Stomach (tissue), 9 donors: ENCODE data around the gene DENND2A. TPM values are rescaled to one million over a fixed set of nuclear protein-coding genes. Genes with fewer than 3 reads are reported as not detected.
"Not testable (repeated sequence)": the region's sequence is repeated elsewhere in the genome, so short reads cannot be mapped to it uniquely, and the experiment has no call there.

Experiments
- DNase-seq, 2 donors: peaks; one replicate each; pipeline versions ENCODE4 v3.0.0 to v3.0.0-alpha.2; 2013 to 2019
- H3K27ac ChIP-seq, 5 donors: fragments of 200-600 bp in 4 of 5; sonication (generic) in 4 of 5; one replicate each; pipeline ENCODE4 v1.5.1; 2013 to 2019; ENCODE audit warnings: mild to moderate bottlenecking in 1 of 5, moderate library complexity in 1 of 5
- H3K27me3 ChIP-seq, 3 donors: fragments of 200-600 bp; sonication (generic); one replicate each; pipeline ENCODE4 v1.5.1; 2017 to 2019; ENCODE audit warnings: mixed run types in 1 of 3
- H3K36me3 ChIP-seq, 4 donors: fragments of 200-600 bp; sonication (generic); 1 replicate in 3 of 4; 2 replicates in 1 of 4; pipeline ENCODE4 v1.5.1; 2016 to 2019
- H3K4me1 ChIP-seq, 4 donors: fragments of 200-600 bp; sonication (generic); one replicate each; pipeline ENCODE4 v1.5.1; 2016 to 2019
- H3K4me3 ChIP-seq, 4 donors: fragments of 200-600 bp; sonication (generic) in 3 of 4; one replicate each; pipeline ENCODE4 v1.5.1; 2016 to 2019; ENCODE audit warnings: mild to moderate bottlenecking in 1 of 4
- H3K9me3 ChIP-seq, 4 donors: fragments of 200-600 bp; sonication (generic); one replicate each; pipeline ENCODE4 v1.5.1; 2016 to 2019
- EP300 ChIP-seq: sonication (generic); formaldehyde crosslinking; IDR thresholded peaks from one replicate; pipeline ENCODE4 v1.6.1; 2017; ENCODE audit warnings: antibody characterized with exemption
- POLR2A ChIP-seq, 4 donors: fragments of 450-650 bp; IDR thresholded peaks; one replicate each; pipeline ENCODE4 v1.6.1; 2016; ENCODE audit warnings: antibody characterized with exemption in 4 of 4, control low read depth in 2 of 4, mild to moderate bottlenecking in 1 of 4, moderate library complexity in 1 of 4
- POLR2AphosphoS5 ChIP-seq, 3 donors: sonication (generic); formaldehyde crosslinking; IDR thresholded peaks; one replicate each; pipeline ENCODE4 v1.6.1; 2016; ENCODE audit warnings: antibody characterized with exemption in 3 of 3
- WGBS, 5 donors: extraction: QIAGEN DNeasy Blood & Tissue Kit in 3 of 5; methylation state at CpG; one replicate each; pipeline versions ENCODE4 v1.1.5 to v1.1.7; 2013 to 2018; 5-methylcytosine and 5-hydroxymethylcytosine counted together
- intact Hi-C: fragments of 100-400 bp; cut with DNase I; formaldehyde crosslinking; loops from one replicate; pipeline ENCODE4 v1.15.1; 2023; ENCODE audit warnings: low total_unique reads
- polyA plus RNA-seq, 3 donors: library from polyadenylated mRNA; stranded (reverse); fragments of 200-250 nt; gene quantifications; one replicate each; pipeline ENCODE4 v1.2.3, GENCODE V29; 2013
- total RNA-seq, 5 donors: library from RNA; depleted of rRNA; stranded (reverse); fragments of >200 nt; gene quantifications; one replicate each; pipeline versions ENCODE4 v1.1.0 to v1.2.3, GENCODE V29; 2014 to 2016
- TF ChIP-seq, protein P1 (sequence below), 7 experiments: fragments of 450-650 bp in 4 of 7; fragments of 200-600 bp in 3 of 7; sonication (generic) in 3 of 7; IDR thresholded peaks; one replicate each; pipeline ENCODE4 v1.5.1; 2016 to 2019; ENCODE audit warnings: antibody characterized with exemption in 7 of 7, control low read depth in 2 of 7, mild to moderate bottlenecking in 1 of 7
- donor health status: healthy with polysubstance abuse.
- donor health status: Bipolar disorder and iron deficiency.
- donor health status: healthy.

Gene DENND2A
- total and polyA plus RNA-seq, 8 donors: 1.8 to 17.8 (median 6.5) TPM

DNA sequence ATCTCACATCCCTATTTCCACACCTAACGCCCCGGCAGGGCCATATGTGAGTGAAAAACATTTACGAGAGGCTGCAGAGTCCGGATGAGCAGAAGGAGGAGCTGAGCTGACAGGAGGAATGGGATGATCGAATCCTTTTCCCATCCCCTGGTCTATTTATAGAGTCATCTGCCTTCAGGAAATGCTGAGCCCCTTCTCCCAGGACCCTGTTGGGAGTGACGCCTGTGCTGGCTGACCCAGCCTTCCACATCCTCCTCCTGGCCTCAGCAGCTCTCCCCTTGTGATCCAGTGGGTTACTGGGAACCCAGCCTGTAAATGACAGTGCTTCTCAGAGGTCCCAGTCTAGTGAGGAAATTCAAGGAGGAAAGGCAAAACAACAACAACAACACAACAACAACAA, 16.6 kb downstream of the DENND2A start:
- no peaks in the 10 kb centered on the region for H3K36me3 ChIP-seq
- H3K27me3 ChIP-seq: no peaks in the 10 kb centered on the region
- no peak for TF ChIP-seq POLR2AphosphoS5 (IDR thresholded peaks at IDR 0.05)
- 76 to 89% (median 82%) methylated on average over 6 of the region's 6 CpGs for WGBS, 5 donors
- peak in 1 of 2 donors; percentile 91 for DNase-seq
- no peak overlapping the region for H3K4me3 ChIP-seq
- peaks cover 19 to 23% (median 22%) of the 10 kb centered on the region in 4 donors for H3K4me1 ChIP-seq
- no peaks in the 10 kb centered on the region for H3K9me3 ChIP-seq
- peak overlapping the region in 3 of 5 donors; percentile 20 to 55 (median 39) for H3K27ac ChIP-seq
- intact Hi-C loops: no loop called here

DNA sequence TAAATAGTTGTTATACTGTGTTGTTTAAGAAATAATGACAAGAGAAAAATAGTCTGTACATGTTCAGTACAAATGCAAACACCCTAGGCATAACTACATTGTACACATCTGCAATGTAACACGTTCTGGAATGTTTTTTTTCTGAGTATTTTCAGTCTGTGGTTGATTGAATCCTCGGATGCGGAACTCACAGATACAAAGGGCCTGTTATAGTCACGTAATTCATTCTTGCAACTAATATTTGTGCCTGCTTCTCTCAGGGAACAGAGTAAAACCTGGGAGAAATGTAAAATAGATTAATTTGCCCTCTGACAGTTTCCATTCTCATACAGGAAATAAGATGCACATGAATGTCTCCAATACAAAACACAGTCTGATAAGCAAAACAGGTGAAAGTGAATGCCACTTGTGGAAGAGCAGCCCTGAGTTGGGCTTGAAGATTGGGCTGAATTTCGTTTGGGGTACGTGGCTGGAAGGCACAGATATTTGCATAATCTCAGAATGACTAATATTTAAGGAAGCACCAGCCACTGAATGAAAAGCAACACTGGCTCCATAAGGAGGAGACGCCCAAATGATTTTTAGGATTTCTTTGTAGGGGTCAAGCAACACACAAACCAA, 19.1 kb downstream of the DENND2A start:
- H3K36me3 ChIP-seq: no peaks in the 10 kb centered on the region
- TF ChIP-seq POLR2A (IDR thresholded peaks at IDR 0.05) (no peak), POLR2AphosphoS5 (IDR thresholded peaks at IDR 0.05) (no peak), EP300 (no peak)
- TF ChIP-seq, protein P1, sequence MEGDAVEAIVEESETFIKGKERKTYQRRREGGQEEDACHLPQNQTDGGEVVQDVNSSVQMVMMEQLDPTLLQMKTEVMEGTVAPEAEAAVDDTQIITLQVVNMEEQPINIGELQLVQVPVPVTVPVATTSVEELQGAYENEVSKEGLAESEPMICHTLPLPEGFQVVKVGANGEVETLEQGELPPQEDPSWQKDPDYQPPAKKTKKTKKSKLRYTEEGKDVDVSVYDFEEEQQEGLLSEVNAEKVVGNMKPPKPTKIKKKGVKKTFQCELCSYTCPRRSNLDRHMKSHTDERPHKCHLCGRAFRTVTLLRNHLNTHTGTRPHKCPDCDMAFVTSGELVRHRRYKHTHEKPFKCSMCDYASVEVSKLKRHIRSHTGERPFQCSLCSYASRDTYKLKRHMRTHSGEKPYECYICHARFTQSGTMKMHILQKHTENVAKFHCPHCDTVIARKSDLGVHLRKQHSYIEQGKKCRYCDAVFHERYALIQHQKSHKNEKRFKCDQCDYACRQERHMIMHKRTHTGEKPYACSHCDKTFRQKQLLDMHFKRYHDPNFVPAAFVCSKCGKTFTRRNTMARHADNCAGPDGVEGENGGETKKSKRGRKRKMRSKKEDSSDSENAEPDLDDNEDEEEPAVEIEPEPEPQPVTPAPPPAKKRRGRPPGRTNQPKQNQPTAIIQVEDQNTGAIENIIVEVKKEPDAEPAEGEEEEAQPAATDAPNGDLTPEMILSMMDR (IDR thresholded peaks at IDR 0.05): no peak
- 56 to 68% (median 62%) methylated on average over 7 of the region's 7 CpGs for WGBS, 5 donors
- H3K27ac ChIP-seq: no peak overlapping the region
- H3K4me1 ChIP-seq: peaks cover 6 to 7% (median 7%) of the 10 kb centered on the region in 4 donors
- H3K9me3 ChIP-seq: no peaks in the 10 kb centered on the region
- no peaks in the 10 kb centered on the region for H3K27me3 ChIP-seq
- no peak for DNase-seq
- intact Hi-C loops: no loop called here
- no peak overlapping the region for H3K4me3 ChIP-seq

DNA sequence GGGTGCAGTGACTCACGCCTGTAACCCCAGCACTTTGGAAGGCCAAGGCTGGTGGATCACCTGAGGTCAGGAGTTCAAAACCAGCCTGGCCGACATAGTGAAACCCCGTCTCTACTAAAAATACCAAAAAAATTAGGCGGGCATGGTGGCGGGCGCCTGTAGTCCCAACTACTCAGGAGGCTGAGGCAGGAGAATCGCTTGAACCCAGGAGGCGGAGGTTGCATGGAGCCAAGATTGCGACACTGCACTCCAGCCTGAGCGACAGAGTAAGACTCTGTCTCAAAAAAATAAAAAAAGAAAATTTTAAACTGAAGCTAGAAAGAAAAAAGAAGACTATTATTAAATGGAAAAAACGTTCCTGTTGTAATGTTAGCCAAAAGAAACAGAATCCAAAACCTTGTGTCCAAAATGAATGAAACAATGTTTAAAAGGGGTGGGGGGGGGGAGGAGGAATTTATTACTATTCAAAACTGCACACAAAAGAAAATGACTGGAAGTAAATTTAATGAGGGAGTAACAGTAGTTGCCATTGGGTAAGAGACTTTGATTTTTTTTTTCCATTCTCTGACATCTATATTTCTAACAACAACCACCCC, 20.6 kb downstream of the DENND2A start:
- DNase-seq, H3K36me3 ChIP-seq, H3K4me3 ChIP-seq, H3K27ac ChIP-seq, intact Hi-C loops, H3K9me3 ChIP-seq, H3K4me1 ChIP-seq, H3K27me3 ChIP-seq: not testable (repeated sequence)
- 84 to 91% (median 90%) methylated on average over 11 of the region's 11 CpGs for WGBS, 5 donors

DNA sequence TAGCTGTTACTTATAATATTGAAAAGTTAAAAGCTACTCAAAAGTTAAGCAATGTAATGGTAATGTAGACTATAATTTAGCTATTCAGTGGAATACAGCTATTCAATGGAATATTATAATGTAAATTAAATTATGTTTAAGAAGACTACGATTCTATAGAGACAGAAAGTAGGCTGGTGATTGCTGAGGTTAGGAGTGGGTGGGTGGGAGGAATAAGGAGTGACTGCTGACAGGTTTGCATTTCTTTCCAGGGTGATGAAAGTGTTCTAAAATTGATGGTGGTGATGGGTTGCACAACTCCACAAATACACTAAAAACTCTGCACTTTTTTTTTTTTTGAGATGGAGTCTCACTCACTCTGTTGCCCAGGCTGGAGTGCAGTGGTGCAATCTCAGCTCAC, 21.4 kb downstream of the DENND2A start:
- no peak for TF ChIP-seq EP300
- no peak for TF ChIP-seq POLR2AphosphoS5 (IDR thresholded peaks at IDR 0.05)
- TF ChIP-seq, protein P1 (IDR thresholded peaks at IDR 0.05): no peak
- TF ChIP-seq POLR2A (IDR thresholded peaks at IDR 0.05): no peak
- WGBS, 5 donors: 75 to 88% (median 78%) methylated on average over 1 of the region's 1 CpG
- Histone ChIP-seq H3K4me1 (no peaks in the 10 kb centered on the region), H3K27ac (no peak overlapping the region), H3K27me3 (no peaks in the 10 kb centered on the region), H3K36me3 (no peaks in the 10 kb centered on the region), H3K9me3 (no peaks in the 10 kb centered on the region), H3K4me3 (no peak overlapping the region)
- intact Hi-C loops: no loop called here
- no peak for DNase-seq

DNA sequence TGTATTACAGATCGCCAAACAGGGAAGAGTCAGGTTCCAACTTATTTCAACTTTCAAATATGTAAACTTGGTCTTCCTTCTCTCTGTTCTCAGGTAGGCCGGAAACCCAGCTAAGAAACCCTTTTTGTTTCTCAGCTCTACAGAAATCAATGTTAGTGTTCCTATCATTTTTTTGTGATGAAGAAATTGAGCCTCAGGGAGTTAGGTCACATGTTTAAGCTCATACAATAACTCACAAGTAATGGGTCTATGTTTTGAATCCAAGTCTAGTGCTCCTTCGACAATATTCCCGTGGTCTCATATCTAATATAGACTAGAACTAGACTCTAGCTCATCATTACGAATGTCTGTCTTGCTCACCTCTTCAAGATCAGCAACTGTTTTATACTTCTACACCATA, 22.3 kb downstream of the DENND2A start:
- intact Hi-C loops: no loop called here
- no peaks in the 10 kb centered on the region for H3K36me3 ChIP-seq
- TF ChIP-seq POLR2A (IDR thresholded peaks at IDR 0.05): no peak
- no peak for TF ChIP-seq EP300
- TF ChIP-seq, protein P1 (IDR thresholded peaks at IDR 0.05): no peak
- no peak for TF ChIP-seq POLR2AphosphoS5 (IDR thresholded peaks at IDR 0.05)
- no peaks in the 10 kb centered on the region for H3K9me3 ChIP-seq
- H3K4me3 ChIP-seq: no peak overlapping the region
- no peak for DNase-seq
- no peaks in the 10 kb centered on the region for H3K4me1 ChIP-seq
- no peaks in the 10 kb centered on the region for H3K27me3 ChIP-seq
- 79 to 94% (median 91%) methylated on average over 5 of the region's 5 CpGs for WGBS, 5 donors
- no peak overlapping the region for H3K27ac ChIP-seq
